ENCODE measurements around the gene FUT8.

FUT8 gene

GRCh38 chr14:65574611-65575010, 162.1 kb downstream of the FUT8 start:
- H3K27me3 ChIP-seq (ENCODE audit: control insufficient read depth in 2 of 2, insufficient read depth in 2 of 2, low read length in 2 of 2): no peaks in the 10 kb centered on the region
- no peak overlapping the region for H3K4me3 ChIP-seq (ENCODE audit: low read length in 2 of 2)

GRCh38 chr14:65575389-65575788, 162.9 kb downstream of the FUT8 start:
- no peak overlapping the region for H3K4me3 ChIP-seq (ENCODE audit: low read length in 2 of 2)
- no peak overlapping the region for H3K27ac ChIP-seq (ENCODE audit: low read depth in 2 of 2, low read length in 2 of 2)
- no peaks in the 10 kb centered on the region for H3K4me1 ChIP-seq (ENCODE audit: control insufficient read depth in 2 of 2, insufficient read depth in 2 of 2, low read length in 2 of 2)
- H3K27me3 ChIP-seq (ENCODE audit: control insufficient read depth in 2 of 2, insufficient read depth in 2 of 2, low read length in 2 of 2): no peaks in the 10 kb centered on the region
- no peak overlapping the region for H3K9ac ChIP-seq (ENCODE audit: low read depth in 1 of 2, low read length in 2 of 2)
- no peaks in the 10 kb centered on the region for H3K36me3 ChIP-seq (ENCODE audit: control insufficient read depth in 2 of 2, insufficient read depth in 2 of 2, low read length in 2 of 2)
- H3K9me3 ChIP-seq (ENCODE audit: control insufficient read depth in 2 of 2, low read length in 2 of 2): no peaks in the 10 kb centered on the region

More at GRCh38 chr14:65574611-65575010, 162.1 kb downstream of the FUT8 start:
- Histone ChIP-seq H3K27ac (ENCODE audit: low read depth in 2 of 2, low read length in 2 of 2) (no peak overlapping the region), H3K9ac (ENCODE audit: low read depth in 1 of 2, low read length in 2 of 2) (no peak overlapping the region), H3K9me3 (ENCODE audit: control insufficient read depth in 2 of 2, low read length in 2 of 2) (no peaks in the 10 kb centered on the region), H3K4me1 (ENCODE audit: control insufficient read depth in 2 of 2, insufficient read depth in 2 of 2, low read length in 2 of 2) (no peaks in the 10 kb centered on the region), H3K36me3 (ENCODE audit: control insufficient read depth in 2 of 2, insufficient read depth in 2 of 2, low read length in 2 of 2) (no peaks in the 10 kb centered on the region)

GRCh38 chr14:65580973-65581372, 168.4 kb downstream of the FUT8 start:
- no peaks in the 10 kb centered on the region for H3K4me1 ChIP-seq (ENCODE audit: control insufficient read depth in 2 of 2, insufficient read depth in 2 of 2, low read length in 2 of 2)
- H3K4me3 ChIP-seq (ENCODE audit: low read length in 2 of 2): no peak overlapping the region
- no peaks in the 10 kb centered on the region for H3K36me3 ChIP-seq (ENCODE audit: control insufficient read depth in 2 of 2, insufficient read depth in 2 of 2, low read length in 2 of 2)
- no peak overlapping the region for H3K9ac ChIP-seq (ENCODE audit: low read depth in 1 of 2, low read length in 2 of 2)
- H3K9me3 ChIP-seq (ENCODE audit: control insufficient read depth in 2 of 2, low read length in 2 of 2): no peaks in the 10 kb centered on the region
- no peaks in the 10 kb centered on the region for H3K27me3 ChIP-seq (ENCODE audit: control insufficient read depth in 2 of 2, insufficient read depth in 2 of 2, low read length in 2 of 2)
- no peak overlapping the region for H3K27ac ChIP-seq (ENCODE audit: low read depth in 2 of 2, low read length in 2 of 2)

- Histone ChIP-seq H3K27ac (ENCODE audit: low read depth in 2 of 2, low read length in 2 of 2) (no peak overlapping the region), H3K4me3 (ENCODE audit: low read length in 2 of 2) (no peak overlapping the region), H3K27me3 (ENCODE audit: control insufficient read depth in 2 of 2, insufficient read depth in 2 of 2, low read length in 2 of 2) (no peaks in the 10 kb centered on the region), H3K36me3 (ENCODE audit: control insufficient read depth in 2 of 2, insufficient read depth in 2 of 2, low read length in 2 of 2) (no peaks in the 10 kb centered on the region), H3K4me1 (ENCODE audit: control insufficient read depth in 2 of 2, insufficient read depth in 2 of 2, low read length in 2 of 2) (no peaks in the 10 kb centered on the region), H3K9ac (ENCODE audit: low read depth in 1 of 2, low read length in 2 of 2) (no peak overlapping the region), H3K9me3 (ENCODE audit: control insufficient read depth in 2 of 2, low read length in 2 of 2) (no peaks in the 10 kb centered on the region)
These were observed 168.8 kb downstream of the FUT8 start for GRCh38 chr14:65581378-65581777.

- no peaks in the 10 kb centered on the region for H3K36me3 ChIP-seq (ENCODE audit: control insufficient read depth in 2 of 2, insufficient read depth in 2 of 2, low read length in 2 of 2)
- no peaks in the 10 kb centered on the region for H3K9me3 ChIP-seq (ENCODE audit: control insufficient read depth in 2 of 2, low read length in 2 of 2)
- no peak overlapping the region for H3K27ac ChIP-seq (ENCODE audit: low read depth in 2 of 2, low read length in 2 of 2)
- H3K9ac ChIP-seq (ENCODE audit: low read depth in 1 of 2, low read length in 2 of 2): no peak overlapping the region
- H3K27me3 ChIP-seq (ENCODE audit: control insufficient read depth in 2 of 2, insufficient read depth in 2 of 2, low read length in 2 of 2): no peaks in the 10 kb centered on the region
- no peak overlapping the region for H3K4me3 ChIP-seq (ENCODE audit: low read length in 2 of 2)
- no peaks in the 10 kb centered on the region for H3K4me1 ChIP-seq (ENCODE audit: control insufficient read depth in 2 of 2, insufficient read depth in 2 of 2, low read length in 2 of 2)
These were observed 169.3 kb downstream of the FUT8 start for GRCh38 chr14:65581799-65582198.

DNA sequence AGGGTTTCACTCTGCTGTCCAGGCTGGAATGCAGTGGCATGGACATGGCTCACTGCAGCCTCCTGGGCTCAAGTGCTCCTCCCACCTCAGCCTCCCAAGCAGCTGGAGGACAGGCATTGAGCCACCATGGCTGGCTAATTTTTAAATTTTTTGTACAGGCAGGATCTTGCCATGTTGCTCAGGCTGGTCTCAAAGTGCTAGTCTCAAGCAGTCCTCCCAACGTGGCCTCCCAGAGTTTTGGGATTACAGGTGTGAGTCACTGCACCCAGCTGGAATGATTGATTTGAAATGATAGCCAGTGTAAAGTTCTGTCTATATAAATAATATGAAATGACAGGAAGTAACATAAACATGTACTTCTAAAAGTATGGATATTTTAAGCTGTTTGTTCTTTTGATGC, 172.7 kb downstream of the FUT8 start:
- H3K4me3 ChIP-seq (ENCODE audit: low read length in 2 of 2): no peak overlapping the region
- no peak overlapping the region for H3K9ac ChIP-seq (ENCODE audit: low read depth in 1 of 2, low read length in 2 of 2)
- H3K27ac ChIP-seq (ENCODE audit: low read depth in 2 of 2, low read length in 2 of 2): no peak overlapping the region
- no peaks in the 10 kb centered on the region for H3K9me3 ChIP-seq (ENCODE audit: control insufficient read depth in 2 of 2, low read length in 2 of 2)
- no peaks in the 10 kb centered on the region for H3K36me3 ChIP-seq (ENCODE audit: control insufficient read depth in 2 of 2, insufficient read depth in 2 of 2, low read length in 2 of 2)
- no peaks in the 10 kb centered on the region for H3K27me3 ChIP-seq (ENCODE audit: control insufficient read depth in 2 of 2, insufficient read depth in 2 of 2, low read length in 2 of 2)
- no peaks in the 10 kb centered on the region for H3K4me1 ChIP-seq (ENCODE audit: control insufficient read depth in 2 of 2, insufficient read depth in 2 of 2, low read length in 2 of 2)

DNA sequence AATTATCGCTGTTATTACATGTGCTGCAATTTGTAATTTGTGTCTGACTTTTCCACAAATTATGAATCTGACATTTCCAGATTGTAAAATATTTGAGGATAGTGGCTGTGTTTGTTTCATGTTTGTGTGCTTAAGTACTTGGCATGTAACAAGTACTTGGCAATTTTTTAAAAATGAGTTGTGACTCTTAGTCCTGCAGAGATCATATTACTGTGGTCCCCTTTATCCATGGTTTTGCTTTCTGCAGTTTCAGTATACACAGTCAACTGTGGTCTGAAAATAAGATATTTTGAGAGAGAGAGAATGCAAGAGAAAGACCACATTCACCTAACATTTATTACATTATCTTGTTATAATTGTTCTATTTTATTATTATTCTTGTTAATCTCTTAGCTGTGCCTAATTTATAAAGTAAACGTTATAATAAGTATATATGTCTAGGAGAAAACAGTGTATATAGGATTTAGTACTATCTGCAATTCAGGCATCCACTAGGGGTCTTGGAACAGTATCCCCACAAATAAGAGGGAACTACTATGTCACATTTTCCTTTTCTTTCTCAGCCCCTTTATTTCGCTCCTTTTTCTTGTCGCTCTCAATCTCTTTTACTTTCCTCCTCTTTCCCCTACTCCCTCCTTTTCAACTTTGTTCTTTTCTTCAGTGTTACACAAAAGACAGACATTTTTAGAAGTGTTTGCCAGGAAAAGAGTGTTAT, 176.1 kb downstream of the FUT8 start:
- no peaks in the 10 kb centered on the region for H3K36me3 ChIP-seq (ENCODE audit: control insufficient read depth in 2 of 2, insufficient read depth in 2 of 2, low read length in 2 of 2)
- no peaks in the 10 kb centered on the region for H3K27me3 ChIP-seq (ENCODE audit: control insufficient read depth in 2 of 2, insufficient read depth in 2 of 2, low read length in 2 of 2)
- H3K27ac ChIP-seq (ENCODE audit: low read depth in 2 of 2, low read length in 2 of 2): no peak overlapping the region
- no peak overlapping the region for H3K9ac ChIP-seq (ENCODE audit: low read depth in 1 of 2, low read length in 2 of 2)
- H3K9me3 ChIP-seq (ENCODE audit: control insufficient read depth in 2 of 2, low read length in 2 of 2): no peaks in the 10 kb centered on the region
- no peaks in the 10 kb centered on the region for H3K4me1 ChIP-seq (ENCODE audit: control insufficient read depth in 2 of 2, insufficient read depth in 2 of 2, low read length in 2 of 2)
- H3K4me3 ChIP-seq (ENCODE audit: low read length in 2 of 2): no peak overlapping the region

DNA sequence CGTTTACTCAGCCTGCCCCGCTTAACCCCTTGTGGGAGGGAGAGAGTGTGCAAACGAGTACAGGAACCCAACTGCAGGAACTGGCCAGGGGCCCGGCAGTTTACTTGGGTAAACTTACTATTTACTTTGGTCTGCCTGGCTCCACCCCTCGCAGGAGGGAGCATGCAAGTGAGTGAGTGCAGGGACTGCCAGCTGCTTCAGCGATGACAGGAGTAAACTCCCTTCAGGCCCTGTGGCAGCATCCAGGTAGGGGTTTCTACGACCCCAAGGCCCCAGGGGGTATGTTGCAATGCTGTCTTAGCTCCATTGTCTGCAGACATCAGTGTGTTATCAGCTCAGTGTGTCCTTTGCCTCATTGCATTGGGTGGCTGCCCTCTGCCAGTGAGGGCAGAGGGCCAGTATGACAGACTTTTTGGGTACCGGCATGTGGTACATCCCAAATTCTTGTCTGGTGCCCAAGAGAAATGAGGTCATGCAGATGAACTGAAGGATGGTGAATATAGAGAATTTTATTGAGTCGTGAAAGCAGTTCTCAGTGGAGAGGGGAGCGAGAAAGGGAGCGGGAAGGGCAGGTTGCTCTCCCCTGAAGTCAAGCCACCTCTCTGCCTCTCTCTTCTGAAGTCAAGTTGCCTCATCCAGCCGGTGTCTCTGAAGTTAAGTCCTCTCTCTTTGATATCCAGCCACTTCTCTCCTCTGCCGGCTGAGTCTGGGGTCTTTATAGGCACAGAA, 181.8 kb downstream of the FUT8 start:
- peaks cover 0 to 4% of the 10 kb centered on the region in 2 donors for H3K4me1 ChIP-seq (ENCODE audit: control insufficient read depth in 2 of 2, insufficient read depth in 2 of 2, low read length in 2 of 2)
- H3K9ac ChIP-seq (ENCODE audit: low read depth in 1 of 2, low read length in 2 of 2): no peak overlapping the region
- H3K4me3 ChIP-seq (ENCODE audit: low read length in 2 of 2): no peak overlapping the region
- H3K36me3 ChIP-seq (ENCODE audit: control insufficient read depth in 2 of 2, insufficient read depth in 2 of 2, low read length in 2 of 2): no peaks in the 10 kb centered on the region
- no peak overlapping the region for H3K27ac ChIP-seq (ENCODE audit: low read depth in 2 of 2, low read length in 2 of 2)
- H3K27me3 ChIP-seq (ENCODE audit: control insufficient read depth in 2 of 2, insufficient read depth in 2 of 2, low read length in 2 of 2): no peaks in the 10 kb centered on the region
- H3K9me3 ChIP-seq (ENCODE audit: control insufficient read depth in 2 of 2, low read length in 2 of 2): no peaks in the 10 kb centered on the region

DNA sequence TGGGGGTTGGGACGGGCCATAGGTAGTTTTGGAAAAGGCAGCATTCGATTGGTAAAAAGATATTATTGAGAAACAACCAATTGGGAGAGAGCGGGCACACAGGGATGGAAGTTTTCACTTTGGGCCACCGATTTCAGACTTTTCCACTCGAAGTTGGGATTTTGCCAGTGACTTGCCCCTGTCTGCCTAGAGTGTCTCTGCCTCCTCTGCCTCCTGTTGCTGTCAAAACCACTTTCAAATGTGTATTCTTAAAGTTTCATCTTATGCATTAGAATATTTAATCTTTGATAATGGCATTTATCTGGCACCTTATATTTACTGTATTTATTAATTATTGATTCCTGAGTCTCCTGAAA, 182.3 kb downstream of the FUT8 start:
- H3K9me3 ChIP-seq (ENCODE audit: control insufficient read depth in 2 of 2, low read length in 2 of 2): no peaks in the 10 kb centered on the region
- H3K27ac ChIP-seq (ENCODE audit: low read depth in 2 of 2, low read length in 2 of 2): no peak overlapping the region
- H3K9ac ChIP-seq (ENCODE audit: low read depth in 1 of 2, low read length in 2 of 2): no peak overlapping the region
- no peak overlapping the region for H3K4me3 ChIP-seq (ENCODE audit: low read length in 2 of 2)
- no peaks in the 10 kb centered on the region for H3K27me3 ChIP-seq (ENCODE audit: control insufficient read depth in 2 of 2, insufficient read depth in 2 of 2, low read length in 2 of 2)
- H3K4me1 ChIP-seq (ENCODE audit: control insufficient read depth in 2 of 2, insufficient read depth in 2 of 2, low read length in 2 of 2): peaks cover 0 to 4% of the 10 kb centered on the region in 2 donors
- no peaks in the 10 kb centered on the region for H3K36me3 ChIP-seq (ENCODE audit: control insufficient read depth in 2 of 2, insufficient read depth in 2 of 2, low read length in 2 of 2)

- Histone ChIP-seq H3K27me3 (ENCODE audit: control insufficient read depth in 2 of 2, insufficient read depth in 2 of 2, low read length in 2 of 2) (no peaks in the 10 kb centered on the region), H3K9me3 (ENCODE audit: control insufficient read depth in 2 of 2, low read length in 2 of 2) (no peaks in the 10 kb centered on the region), H3K4me3 (ENCODE audit: low read length in 2 of 2) (no peak overlapping the region), H3K9ac (ENCODE audit: low read depth in 1 of 2, low read length in 2 of 2) (no peak overlapping the region), H3K27ac (ENCODE audit: low read depth in 2 of 2, low read length in 2 of 2) (no peak overlapping the region), H3K36me3 (ENCODE audit: control insufficient read depth in 2 of 2, insufficient read depth in 2 of 2, low read length in 2 of 2) (no peaks in the 10 kb centered on the region), H3K4me1 (ENCODE audit: control insufficient read depth in 2 of 2, insufficient read depth in 2 of 2, low read length in 2 of 2) (peaks cover 0 to 1% of the 10 kb centered on the region in 2 donors)
These were observed 186.8 kb downstream of the FUT8 start for GRCh38 chr14:65599375-65599774.
